ENCODE measurements around the gene FSIP2.

FSIP2 gene

GRCh38 chr2:185780890-185781289, 42.3 kb downstream of the FSIP2 start:
- Histone ChIP-seq H3K9ac (ENCODE audit: low read length) (no peak overlapping the region), H3K27me3 (ENCODE audit: insufficient read depth, low read length) (no peaks in the 10 kb centered on the region), H3K9me2 (ENCODE audit: low read depth, low read length) (no peaks in the 10 kb centered on the region), H2AFZ (ENCODE audit: low read length) (no peak overlapping the region), H3K4me3 (ENCODE audit: low read depth, low read length, poor library complexity, severe bottlenecking) (no peak overlapping the region), H3K4me2 (ENCODE audit: low read length) (no peak overlapping the region), H3K9me3 (ENCODE audit: low read length) (no peaks in the 10 kb centered on the region), H3F3A (ENCODE audit: insufficient read depth, low read length) (no peaks in the 10 kb centered on the region), H3K27ac (ENCODE audit: low read depth, low read length, poor library complexity, severe bottlenecking) (no peak overlapping the region), H3K4me1 (ENCODE audit: insufficient read depth, low read length, severe bottlenecking) (peaks cover 4% of the 10 kb centered on the region), H3K36me3 (ENCODE audit: insufficient read depth, low read length) (no peaks in the 10 kb centered on the region), H3K79me2 (ENCODE audit: insufficient read depth, low read length) (no peaks in the 10 kb centered on the region), H4K20me1 (ENCODE audit: insufficient read depth, low read length) (no peaks in the 10 kb centered on the region)
- TF ChIP-seq EZH2 (IDR thresholded peaks at IDR 0.05; ENCODE audit: borderline replicate concordance, low read length) (no peak), CTCF (IDR thresholded peaks at IDR 0.05; ENCODE audit: low read length) (no peak)

- Histone ChIP-seq H4K20me1 (ENCODE audit: insufficient read depth, low read length) (no peaks in the 10 kb centered on the region), H3K27me3 (ENCODE audit: insufficient read depth, low read length) (no peaks in the 10 kb centered on the region), H3F3A (ENCODE audit: insufficient read depth, low read length) (no peaks in the 10 kb centered on the region), H3K36me3 (ENCODE audit: insufficient read depth, low read length) (no peaks in the 10 kb centered on the region), H2AFZ (ENCODE audit: low read length) (no peak overlapping the region), H3K9me2 (ENCODE audit: low read depth, low read length) (no peaks in the 10 kb centered on the region), H3K79me2 (ENCODE audit: insufficient read depth, low read length) (no peaks in the 10 kb centered on the region), H3K4me1 (ENCODE audit: insufficient read depth, low read length, severe bottlenecking) (peaks cover 9% of the 10 kb centered on the region), H3K4me3 (ENCODE audit: low read depth, low read length, poor library complexity, severe bottlenecking) (no peak overlapping the region), H3K9me3 (ENCODE audit: low read length) (no peaks in the 10 kb centered on the region), H3K4me2 (ENCODE audit: low read length) (no peak overlapping the region), H3K9ac (ENCODE audit: low read length) (no peak overlapping the region), H3K27ac (ENCODE audit: low read depth, low read length, poor library complexity, severe bottlenecking) (no peak overlapping the region)
- TF ChIP-seq CTCF (IDR thresholded peaks at IDR 0.05; ENCODE audit: low read length) (no peak), EZH2 (IDR thresholded peaks at IDR 0.05; ENCODE audit: borderline replicate concordance, low read length) (no peak)
Observed at GRCh38 chr2:185782223-185782769, 43.7 kb downstream of the FSIP2 start.

GRCh38 chr2:185785156-185785555, 46.6 kb downstream of the FSIP2 start:
- H3K4me1 ChIP-seq (ENCODE audit: insufficient read depth, low read length, severe bottlenecking): peaks cover 9% of the 10 kb centered on the region
- H3K4me2 ChIP-seq (ENCODE audit: low read length): no peak overlapping the region
- H3K4me3 ChIP-seq (ENCODE audit: low read depth, low read length, poor library complexity, severe bottlenecking): no peak overlapping the region
- H2AFZ ChIP-seq (ENCODE audit: low read length): no peak overlapping the region
- H4K20me1 ChIP-seq (ENCODE audit: insufficient read depth, low read length): no peaks in the 10 kb centered on the region
- H3K27ac ChIP-seq (ENCODE audit: low read depth, low read length, poor library complexity, severe bottlenecking): no peak overlapping the region
- no peak overlapping the region for H3K9ac ChIP-seq (ENCODE audit: low read length)
- no peaks in the 10 kb centered on the region for H3K9me2 ChIP-seq (ENCODE audit: low read depth, low read length)
- H3K27me3 ChIP-seq (ENCODE audit: insufficient read depth, low read length): no peaks in the 10 kb centered on the region
- no peaks in the 10 kb centered on the region for H3K36me3 ChIP-seq (ENCODE audit: insufficient read depth, low read length)
- no peaks in the 10 kb centered on the region for H3K79me2 ChIP-seq (ENCODE audit: insufficient read depth, low read length)
- TF ChIP-seq EZH2 (IDR thresholded peaks at IDR 0.05; ENCODE audit: borderline replicate concordance, low read length) (no peak), CTCF (IDR thresholded peaks at IDR 0.05; ENCODE audit: low read length) (no peak)
- no peaks in the 10 kb centered on the region for H3K9me3 ChIP-seq (ENCODE audit: low read length)
- H3F3A ChIP-seq (ENCODE audit: insufficient read depth, low read length): no peaks in the 10 kb centered on the region

Measured in OCI-LY1 (cell line).